Measurements from ENCODE around the gene MAN1C1.
"Not testable (repeated sequence)": the region's sequence is repeated elsewhere in the genome, so short reads cannot be mapped to it uniquely, and the experiment has no call there.

MAN1C1 gene

GRCh38 chr1:25714372-25714931 lies 97.9 kb downstream of the MAN1C1 start:
- no peak for DNase-seq (ENCODE audit: low read depth in 2 of 2)

- no peak for DNase-seq (ENCODE audit: low read depth in 2 of 2)
Observed at GRCh38 chr1:25715888-25716287, 99.3 kb downstream of the MAN1C1 start.

DNA sequence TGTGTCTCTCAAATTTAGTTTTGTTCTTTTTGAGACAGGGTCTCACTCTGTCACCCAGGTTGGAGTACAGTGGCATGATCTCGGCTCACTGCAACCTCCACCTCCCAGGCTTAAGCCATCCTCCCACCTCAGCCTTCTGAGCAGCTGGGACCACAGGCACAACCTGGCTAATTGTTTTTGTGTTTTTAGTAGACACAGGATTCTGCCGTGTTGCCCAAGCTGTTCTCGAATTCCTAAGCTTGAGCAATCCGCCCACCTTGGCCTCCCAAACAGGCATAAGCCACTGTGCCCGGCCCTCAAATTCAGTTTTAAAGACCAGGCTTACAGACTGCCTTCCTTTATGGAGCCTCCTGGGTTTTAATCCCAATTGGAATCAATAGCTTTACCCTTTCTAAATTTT lies 99.7 kb downstream of the MAN1C1 start:
- no peak for DNase-seq (ENCODE audit: low read depth in 2 of 2)

DNA sequence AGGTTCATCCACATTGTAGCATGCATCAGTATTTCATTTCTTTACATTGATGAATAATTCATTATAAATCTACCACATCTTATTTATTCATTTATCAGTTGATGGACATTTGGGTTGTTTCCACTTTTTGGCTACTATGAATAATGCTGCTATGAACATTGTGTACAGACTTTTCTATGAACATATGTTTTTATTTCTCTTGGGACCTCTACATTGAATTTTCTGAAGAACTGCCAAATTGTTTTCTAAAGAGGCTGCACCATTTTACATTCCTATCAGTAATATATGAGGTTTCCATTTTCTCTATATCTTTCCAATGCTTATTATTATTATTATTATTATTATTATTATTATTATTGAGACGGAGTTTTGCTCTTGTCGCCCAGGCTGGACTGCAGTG lies 102.1 kb downstream of the MAN1C1 start:
- DNase-seq (ENCODE audit: low read depth in 2 of 2) = no peak

DNA sequence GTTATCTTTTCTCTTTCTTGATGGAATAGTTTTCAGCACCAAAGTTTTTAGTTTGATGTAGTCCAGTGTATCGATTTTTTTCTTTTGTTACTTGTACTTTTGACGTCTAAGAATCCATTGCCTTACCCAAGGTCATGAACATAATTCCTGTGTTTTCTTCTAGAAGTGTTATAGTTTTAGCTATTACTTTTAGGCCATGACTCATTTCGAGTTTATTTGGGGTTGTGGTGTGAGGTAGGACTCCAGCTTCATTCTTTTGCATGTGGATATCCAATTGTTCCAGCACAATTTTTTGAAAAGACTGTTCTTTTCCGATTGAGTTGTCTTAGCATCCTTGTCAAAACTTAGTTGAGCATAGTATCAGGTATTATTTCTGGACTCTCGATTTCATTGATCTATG lies 104.0 kb downstream of the MAN1C1 start:
- DNase-seq (ENCODE audit: low read depth in 2 of 2) = no peak

DNA sequence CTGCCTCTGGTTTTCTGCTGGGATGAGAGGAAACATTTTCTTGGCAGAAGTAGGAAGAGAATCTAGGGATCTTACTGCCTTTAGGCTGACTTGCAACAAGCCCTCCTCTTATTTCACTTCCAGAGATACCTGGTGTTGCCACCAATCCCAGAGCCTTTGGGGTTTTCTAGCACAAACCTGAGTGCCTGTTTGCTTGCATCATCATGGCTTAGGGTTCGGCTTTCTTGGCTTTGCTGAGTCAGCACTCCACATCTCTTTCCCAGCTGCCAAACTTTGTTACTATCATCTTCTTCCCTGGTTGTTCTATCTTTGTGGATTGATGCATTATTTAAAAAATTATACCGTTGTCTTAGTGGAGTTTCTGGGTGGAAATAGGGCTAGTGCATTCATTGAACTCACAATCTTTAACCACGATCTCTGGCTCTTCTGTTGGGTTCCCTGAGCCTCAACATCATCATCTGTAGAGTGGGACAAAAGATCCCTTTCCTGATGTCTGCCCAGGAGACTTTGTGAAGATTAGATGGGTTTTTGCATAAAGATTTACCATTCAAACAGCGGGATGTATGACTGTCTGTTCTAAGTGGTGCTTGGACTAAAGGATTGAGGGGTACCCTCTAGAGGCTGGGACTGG lies 106.8 kb downstream of the MAN1C1 start:
- no peak for DNase-seq (ENCODE audit: low read depth in 2 of 2)

- no peak for DNase-seq (ENCODE audit: low read depth in 2 of 2)
Observed at GRCh38 chr1:25724201-25724600, 107.6 kb downstream of the MAN1C1 start.

GRCh38 chr1:25724966-25725365 lies 108.4 kb downstream of the MAN1C1 start:
- no peak for DNase-seq (ENCODE audit: low read depth in 2 of 2)

DNA sequence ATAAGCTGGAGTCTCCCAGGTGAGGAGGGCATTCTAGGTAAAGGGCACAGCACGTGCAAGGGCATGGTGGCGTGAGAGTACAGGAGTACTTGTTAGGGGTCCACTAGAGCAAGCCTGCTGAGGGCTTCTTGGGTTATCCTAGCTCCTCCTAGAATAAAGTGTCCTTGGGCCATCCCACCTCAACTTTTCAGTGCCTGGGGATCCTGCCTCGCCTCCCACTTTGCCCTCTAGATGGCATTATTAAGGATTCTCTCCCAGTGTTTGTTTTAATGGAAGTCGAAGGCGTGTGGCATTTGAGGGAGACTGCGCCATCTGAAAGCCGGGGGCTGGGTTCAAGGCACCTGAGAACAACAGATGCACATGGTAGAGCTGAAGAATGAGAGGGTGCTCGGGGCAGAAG lies 108.9 kb downstream of the MAN1C1 start:
- DNase-seq (ENCODE audit: low read depth in 2 of 2) = no peak

- no peak for DNase-seq (ENCODE audit: low read depth in 2 of 2)
Observed at GRCh38 chr1:25727088-25727487, 110.5 kb downstream of the MAN1C1 start.

GRCh38 chr1:25727635-25728286 lies 111.2 kb downstream of the MAN1C1 start:
- no peak for DNase-seq (ENCODE audit: low read depth in 2 of 2)

DNA sequence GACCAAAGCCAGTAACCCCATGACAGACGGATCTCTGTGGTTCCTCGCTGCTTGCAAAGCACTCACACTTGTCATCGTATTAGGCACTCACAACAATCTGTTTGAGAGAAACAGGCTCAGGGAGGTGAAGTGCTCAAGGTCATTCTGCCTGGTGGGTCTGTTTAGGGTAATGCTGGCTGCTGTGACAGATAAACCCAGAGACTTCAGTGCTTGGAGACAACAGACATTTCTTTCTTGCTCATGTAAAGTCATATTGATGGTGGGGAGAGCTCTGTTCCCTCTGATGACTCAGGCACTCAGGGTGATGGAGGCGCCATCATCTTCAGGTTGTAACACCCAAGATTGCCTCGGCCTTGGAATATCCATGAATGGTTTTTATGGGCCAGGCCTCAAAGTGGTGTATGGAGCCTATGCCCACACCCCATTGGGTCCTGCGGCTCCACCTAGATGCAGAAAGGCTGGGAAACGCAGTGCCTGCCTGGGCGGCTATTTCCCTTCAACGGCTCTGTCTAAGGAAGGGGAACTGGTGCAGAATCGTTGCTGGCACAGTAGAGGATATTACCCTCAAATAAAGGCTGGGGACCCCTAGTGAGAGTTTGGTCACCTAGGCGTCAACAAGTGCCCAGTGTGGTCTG lies 111.8 kb downstream of the MAN1C1 start:
- DNase-seq (ENCODE audit: low read depth in 2 of 2) = no peak

- no peak for DNase-seq (ENCODE audit: low read depth in 2 of 2)
Observed at GRCh38 chr1:25729045-25729444, 112.5 kb downstream of the MAN1C1 start.

- DNase-seq (ENCODE audit: low read depth in 2 of 2) = no peak
Observed at GRCh38 chr1:25729790-25730644, 113.4 kb downstream of the MAN1C1 start.

DNA sequence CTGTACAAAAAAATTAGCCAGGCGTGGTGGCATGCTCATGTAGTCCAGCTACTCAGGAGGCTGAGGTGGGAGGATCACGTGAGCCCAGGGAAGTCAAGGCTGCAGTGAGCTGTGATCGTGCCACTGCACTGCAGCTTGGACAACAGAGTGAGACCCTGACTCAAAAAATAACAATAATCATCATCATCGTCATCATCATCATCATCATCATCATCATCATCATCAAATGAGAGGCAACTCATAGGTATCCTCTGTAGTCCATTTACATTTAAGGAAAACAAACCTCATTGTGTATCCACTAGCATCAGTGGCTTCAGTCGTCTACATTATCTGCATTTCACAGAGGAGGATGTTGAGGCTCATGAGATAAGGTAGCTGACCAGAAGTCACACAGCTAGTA lies 114.6 kb downstream of the MAN1C1 start:
- no peak for DNase-seq (ENCODE audit: low read depth in 2 of 2)

- no peak for DNase-seq (ENCODE audit: low read depth in 2 of 2)
Observed at GRCh38 chr1:25731626-25732370, 115.2 kb downstream of the MAN1C1 start.

GRCh38 chr1:25732821-25733220 lies 116.2 kb downstream of the MAN1C1 start:
- DNase-seq (ENCODE audit: low read depth in 2 of 2) = no peak

DNA sequence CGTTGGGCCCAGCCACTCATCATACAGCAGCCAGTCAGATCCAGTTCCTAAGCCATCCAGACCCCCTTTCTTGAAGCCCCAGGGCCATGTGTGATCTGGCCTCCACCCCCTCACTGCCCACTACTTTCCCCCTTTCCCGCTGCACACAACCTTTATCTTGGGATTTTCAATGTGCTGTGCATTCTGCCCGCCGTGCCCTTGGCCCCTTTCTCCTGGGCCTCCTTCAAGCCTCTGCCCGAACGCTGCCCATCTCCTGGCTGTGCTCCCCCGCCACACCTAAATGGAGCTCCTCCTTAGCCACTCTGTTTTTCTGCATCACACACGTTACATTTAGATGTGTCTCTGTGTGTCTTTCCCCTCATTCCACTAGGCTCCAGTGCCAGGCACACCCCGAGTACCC lies 116.7 kb downstream of the MAN1C1 start:
- DNase-seq (ENCODE audit: low read depth in 2 of 2) = no peak

GRCh38 chr1:25734991-25735390 lies 118.4 kb downstream of the MAN1C1 start:
- DNase-seq (ENCODE audit: low read depth in 2 of 2) = not testable (repeated sequence)

- DNase-seq (ENCODE audit: low read depth in 2 of 2) = no peak
Observed at GRCh38 chr1:25735956-25736529, 119.5 kb downstream of the MAN1C1 start.

DNA sequence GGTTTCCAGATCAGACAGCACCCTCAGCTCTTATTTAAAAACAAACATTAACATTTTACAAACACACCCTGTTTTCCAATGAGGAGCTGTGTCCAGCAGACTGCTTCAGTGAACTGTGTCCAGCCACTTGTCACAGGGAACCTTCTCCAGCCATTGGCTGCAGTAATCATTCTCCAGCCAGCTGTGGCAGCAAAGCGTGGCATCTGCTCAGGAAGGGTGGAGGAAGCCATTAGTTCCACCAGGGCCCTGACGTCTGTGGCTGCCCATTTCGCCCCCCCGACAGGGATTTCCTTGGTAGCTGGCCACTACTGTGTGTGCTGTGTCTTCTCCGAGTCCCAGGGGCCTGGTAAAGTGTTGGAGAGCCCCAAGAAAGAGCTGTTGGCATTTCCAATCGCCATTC lies 120.5 kb downstream of the MAN1C1 start:
- DNase-seq (ENCODE audit: low read depth in 2 of 2) = no peak

All from fibroblast of skin of left quadriceps (primary cell).